Kidney glomerular epithelial cell (primary cell): Measurements from ENCODE around the gene ACADS.

Source experiments
- DNase-seq: peaks from one replicate; lab custom pipeline; 2025; lab: John Stamatoyannopoulos, UW

Gene ACADS

GRCh38 chr12:120702637-120703036, 23.0 kb upstream of the ACADS start:
- no peak for DNase-seq

- no peak for DNase-seq
Measured at GRCh38 chr12:120703311-120703942, 22.2 kb upstream of the ACADS start.

- no peak for DNase-seq
Measured at GRCh38 chr12:120705618-120706017, 20.0 kb upstream of the ACADS start.

GRCh38 chr12:120706029-120706428, 19.6 kb upstream of the ACADS start:
- DNase-seq: no peak

GRCh38 chr12:120708651-120709050, 17.0 kb upstream of the ACADS start:
- no peak for DNase-seq

GRCh38 chr12:120710031-120710804, 15.4 kb upstream of the ACADS start, which contains the start of gene UNC119B:
Gene UNC119B (plus strand): TSS chr12:120710458. CDS start chr12:120710475, 17 bp downstream.
- peak; percentile 35 for DNase-seq

GRCh38 chr12:120710805-120711296, 14.8 kb upstream of the ACADS start:
- no peak for DNase-seq

- DNase-seq: no peak
Measured at GRCh38 chr12:120711411-120711810, 14.2 kb upstream of the ACADS start.

GRCh38 chr12:120712610-120713009, 13.0 kb upstream of the ACADS start:
- DNase-seq: no peak

GRCh38 chr12:120713861-120714482, 11.7 kb upstream of the ACADS start:
- peak; percentile 73 for DNase-seq

GRCh38 chr12:120718055-120718454, 7.6 kb upstream of the ACADS start:
- no peak for DNase-seq

- peak; percentile 35 for DNase-seq
Measured at GRCh38 chr12:120719072-120719471, 6.6 kb upstream of the ACADS start.

- no peak for DNase-seq
Measured at GRCh38 chr12:120719496-120720233, 6.0 kb upstream of the ACADS start.

GRCh38 chr12:120720234-120720986, 5.2 kb upstream of the ACADS start:
- peak; percentile 11 for DNase-seq

GRCh38 chr12:120720987-120721801, 4.4 kb upstream of the ACADS start:
- no peak for DNase-seq

GRCh38 chr12:120721866-120722265, 3.8 kb upstream of the ACADS start:
- no peak for DNase-seq

GRCh38 chr12:120722784-120723183, 2.8 kb upstream of the ACADS start:
- no peak for DNase-seq

- no peak for DNase-seq
Measured at GRCh38 chr12:120724720-120725119, 906 bp upstream of the ACADS start.

GRCh38 chr12:120725151-120725658, 421 bp upstream of the ACADS start:
- DNase-seq: no peak

- DNase-seq: no peak
Measured at GRCh38 chr12:120726510-120726793, 826 bp downstream of the ACADS start.

- no peak for DNase-seq
Measured at GRCh38 chr12:120726961-120727360, 1.3 kb downstream of the ACADS start.
